GM21515 (cell line): ENCODE data around the gene DENND4C.
"Not testable (repeated sequence)": the region's sequence is repeated elsewhere in the genome, so short reads cannot be mapped to it uniquely, and the experiment has no call there.

Source experiments
- ATAC-seq: cut with Tn5 transposase; IDR thresholded peaks from one replicate; pipeline ENCODE4 v1.9.1; 2021; ENCODE audit not compliant: unreplicated experiment

DENND4C gene

DNA sequence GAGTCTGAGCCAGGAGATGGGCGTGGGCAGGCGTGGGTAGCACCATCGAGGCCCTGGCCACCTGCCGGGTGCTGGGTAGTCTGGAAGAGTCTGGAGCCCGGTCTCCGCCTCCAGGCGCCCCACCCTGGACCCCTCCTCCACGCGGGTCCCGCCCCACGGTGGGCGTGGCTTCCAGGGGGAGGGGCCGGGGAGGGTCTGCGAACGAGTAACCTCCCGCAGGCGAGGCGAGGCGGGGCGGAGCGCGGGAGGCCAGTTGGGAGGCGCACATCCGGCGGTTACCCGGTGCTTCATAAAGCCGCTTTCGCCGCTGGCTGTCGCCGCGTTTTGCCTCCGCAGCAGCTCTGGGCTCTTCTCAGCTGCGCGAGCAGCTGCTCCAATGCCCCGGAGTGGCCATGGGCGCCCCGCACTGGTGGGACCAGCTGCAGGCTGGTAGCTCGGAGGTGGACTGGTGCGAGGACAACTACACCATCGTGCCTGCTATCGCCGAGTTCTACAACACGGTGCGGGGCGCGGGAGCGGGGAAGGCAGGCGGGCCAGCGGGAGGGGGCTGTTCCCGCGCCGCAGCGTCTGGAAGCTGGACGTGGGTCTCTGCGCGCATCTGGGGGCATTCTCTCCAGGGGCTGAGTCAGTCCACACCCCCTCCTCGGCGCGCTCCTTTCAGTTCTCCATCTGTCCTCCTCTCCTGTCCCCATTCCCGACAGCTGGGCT is 178.4 kb downstream of the DENND4C start, which contains the start of gene ACER2:
ACER2 (plus strand) TSS at position 317 of the 708 bp plus-strand sequence; CDS start at position 393, 76 bp downstream.
- peak; percentile 93 for ATAC-seq

DNA sequence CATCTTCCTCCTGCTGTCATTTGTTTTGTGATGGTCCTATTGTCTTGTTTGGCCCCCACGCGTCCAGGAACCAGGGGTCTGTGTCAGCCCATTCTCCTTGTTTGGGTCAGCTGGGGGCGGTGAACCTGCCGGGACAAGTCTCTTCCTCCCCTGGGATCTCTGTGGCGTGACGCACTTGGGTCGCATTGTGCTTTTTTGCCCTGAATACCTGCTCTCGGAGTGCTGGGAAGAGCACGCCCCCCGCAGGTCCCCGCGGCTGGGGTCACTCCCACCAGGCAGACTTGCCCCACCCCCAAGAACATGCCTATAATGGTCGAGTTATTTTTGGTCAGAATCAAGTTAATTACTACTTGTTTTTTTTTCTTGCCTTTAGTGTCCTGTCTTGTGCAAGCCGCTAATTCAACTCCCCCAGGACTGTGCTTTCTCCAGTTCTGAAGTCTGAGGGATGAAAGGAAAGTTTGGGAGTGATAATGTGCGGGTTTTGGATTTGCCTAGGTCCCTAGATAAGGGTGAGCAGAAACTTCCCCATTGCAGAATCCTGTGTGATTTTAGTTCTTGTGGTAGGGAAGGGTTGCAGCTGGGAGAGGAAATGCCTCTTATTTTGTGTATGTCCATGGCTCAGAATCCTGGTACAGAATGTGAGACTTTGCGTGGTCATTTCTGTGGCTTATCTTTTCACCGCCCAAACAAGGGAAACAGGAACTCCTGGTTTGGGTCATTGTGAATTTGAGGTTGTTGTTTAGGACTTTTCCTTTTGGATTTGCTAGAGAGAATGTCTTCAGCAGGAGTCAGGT is 179.1 kb downstream of the DENND4C start:
- ATAC-seq = peak; percentile 19

DNA sequence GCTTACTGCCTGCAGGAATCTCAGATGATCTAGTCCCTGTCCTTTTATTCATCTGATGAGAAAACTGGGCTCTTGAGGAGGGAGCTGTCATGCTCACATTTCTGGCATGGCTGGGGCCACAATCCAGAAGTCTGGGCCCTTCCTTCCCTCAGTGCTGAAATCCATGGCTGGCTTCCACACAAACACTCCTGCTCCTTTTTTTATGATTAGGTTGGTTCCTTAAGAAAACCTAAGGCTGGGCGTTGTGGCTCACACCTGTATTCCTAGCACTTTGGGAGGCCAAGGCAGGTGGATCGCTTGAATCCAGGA is 179.7 kb downstream of the DENND4C start:
- ATAC-seq = no peak

DNA sequence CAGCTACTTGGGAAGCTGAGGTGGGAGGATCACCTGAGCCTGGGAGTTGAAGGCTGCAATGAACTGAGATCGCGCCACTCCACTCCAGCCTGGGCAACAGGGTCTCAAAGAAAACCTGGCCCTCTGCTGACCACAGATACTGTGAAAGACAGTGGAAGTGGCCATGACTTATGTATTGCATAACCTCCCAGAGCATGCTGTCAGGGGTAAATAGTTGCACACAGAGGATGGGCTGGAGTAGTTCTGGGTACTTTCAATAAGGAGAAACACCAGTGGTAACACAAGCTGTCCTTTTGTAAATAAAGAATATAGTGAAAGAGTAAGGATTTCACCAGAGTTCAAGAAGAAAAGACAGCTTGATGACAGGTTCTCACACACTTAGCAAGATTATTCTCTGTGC is 180.1 kb downstream of the DENND4C start:
- no peak for ATAC-seq

DNA sequence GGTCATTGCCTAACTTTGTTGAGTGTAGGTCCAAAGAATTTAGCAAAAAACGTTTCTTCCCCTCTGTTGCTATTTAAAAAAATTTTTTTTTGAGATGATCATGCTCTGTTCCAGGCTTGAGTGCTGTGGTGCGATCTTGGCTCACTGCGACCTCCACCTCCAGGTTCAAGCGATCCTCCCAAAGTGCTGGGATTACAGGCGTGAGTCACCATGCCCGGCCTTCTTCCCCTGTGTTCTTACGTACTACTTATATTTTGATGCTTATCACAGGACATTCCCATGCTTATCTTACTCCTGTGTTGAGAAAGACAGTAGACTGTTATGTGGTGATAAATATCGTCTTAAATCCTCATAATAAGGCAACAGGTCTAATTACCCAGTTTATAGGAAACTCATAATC is 180.8 kb downstream of the DENND4C start:
- ATAC-seq = no peak

DNA sequence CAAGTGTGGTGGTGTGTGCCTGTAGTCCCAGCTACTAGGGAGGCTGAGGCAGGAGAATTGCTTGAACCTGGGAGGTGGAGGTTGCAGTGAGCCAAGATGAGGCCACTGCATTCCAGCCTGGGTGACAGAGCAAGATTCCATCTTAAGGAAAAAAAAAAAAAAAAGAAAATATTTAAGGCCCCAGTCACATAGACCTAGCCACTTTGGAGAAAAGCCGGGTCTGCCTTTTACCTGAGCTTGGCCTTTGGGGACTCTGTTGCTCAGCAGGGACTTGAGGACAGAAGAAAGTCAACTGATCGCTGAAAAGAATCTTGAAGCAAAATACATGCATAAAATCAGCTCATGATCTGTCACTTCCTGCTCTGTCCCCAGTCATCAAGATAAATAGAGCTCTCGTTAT is 183.0 kb downstream of the DENND4C start:
- not testable (repeated sequence) for ATAC-seq

DNA sequence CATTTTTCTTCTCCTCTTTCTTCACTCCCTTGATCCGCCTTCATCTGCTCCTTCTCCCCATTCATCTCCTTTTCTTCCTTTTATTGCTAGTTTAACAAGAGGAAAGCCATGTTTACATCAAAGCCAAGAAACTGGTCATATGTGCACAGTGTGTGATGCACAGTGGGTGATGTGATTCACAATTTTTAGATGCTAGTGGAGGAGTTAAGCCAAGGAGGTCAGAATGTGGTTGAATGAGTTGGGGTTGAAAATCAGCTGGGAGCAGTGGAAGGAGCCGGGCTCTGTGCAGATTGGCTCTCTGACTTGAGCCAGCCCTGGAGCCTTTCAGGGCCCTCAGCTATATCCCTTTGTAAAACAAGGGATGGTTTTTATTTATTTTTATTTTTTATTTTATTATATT is 185.7 kb downstream of the DENND4C start:
- ATAC-seq = no peak

DNA sequence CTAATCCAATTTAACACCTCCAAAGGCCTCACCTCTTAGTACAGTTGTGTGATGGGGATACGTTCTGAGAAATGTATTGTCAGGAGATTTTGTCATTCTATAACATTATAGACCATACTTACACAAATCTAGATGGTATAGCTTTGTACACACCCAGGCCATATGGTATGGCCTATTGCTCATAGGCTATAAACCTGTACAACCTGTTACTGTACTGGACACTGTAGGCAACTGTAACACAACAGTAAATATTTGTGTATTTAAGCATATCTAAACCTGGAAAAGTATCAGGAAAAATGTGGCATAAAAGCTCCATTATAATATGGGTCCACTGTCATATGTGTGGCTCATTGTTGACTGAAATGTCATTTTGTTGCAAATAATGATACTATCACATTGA is 190.4 kb downstream of the DENND4C start:
- no peak for ATAC-seq
